Measurements from ENCODE around the gene LRRC57.

LRRC57 gene

GRCh38 chr15:42548249-42549031 is at the start of gene LRRC57, which contains the start of gene HAUS2:
TSS of gene LRRC57 (minus strand) at chr15:42548793. CDS start at chr15:42548434, 359 bp downstream.
TSS of gene HAUS2 (plus strand) at chr15:42548838. CDS start at chr15:42548873, 35 bp downstream.
- peak; percentile 89 for DNase-seq (ENCODE audit: low read depth)
- H3K4me3 ChIP-seq (ENCODE audit: low read depth, low read length) = peak within 1 kb of the TSS; percentile 92
- no peak for TF ChIP-seq CTCF (IDR thresholded peaks at IDR 0.05; ENCODE audit: insufficient read depth, low read depth, low read length, missing control alignments)

- H3K4me3 ChIP-seq (ENCODE audit: low read depth, low read length) = no peak overlapping the region
- no peak for DNase-seq (ENCODE audit: low read depth)
- no peak for TF ChIP-seq CTCF (IDR thresholded peaks at IDR 0.05; ENCODE audit: insufficient read depth, low read depth, low read length, missing control alignments)
Observed at GRCh38 chr15:42595626-42596240, 47.1 kb upstream of the LRRC57 start.

- DNase-seq (ENCODE audit: low read depth) = no peak
- TF ChIP-seq CTCF (IDR thresholded peaks at IDR 0.05; ENCODE audit: insufficient read depth, low read depth, low read length, missing control alignments) = no peak
- H3K4me3 ChIP-seq (ENCODE audit: low read depth, low read length) = no peak overlapping the region
Observed at GRCh38 chr15:42594095-42594494, 45.5 kb upstream of the LRRC57 start.

GRCh38 chr15:42593143-42593542 is 44.5 kb upstream of the LRRC57 start:
- TF ChIP-seq CTCF (IDR thresholded peaks at IDR 0.05; ENCODE audit: insufficient read depth, low read depth, low read length, missing control alignments) = no peak
- no peak overlapping the region for H3K4me3 ChIP-seq (ENCODE audit: low read depth, low read length)
- no peak for DNase-seq (ENCODE audit: low read depth)

- TF ChIP-seq CTCF (IDR thresholded peaks at IDR 0.05; ENCODE audit: insufficient read depth, low read depth, low read length, missing control alignments) = no peak
- H3K4me3 ChIP-seq (ENCODE audit: low read depth, low read length) = no peak overlapping the region
- no peak for DNase-seq (ENCODE audit: low read depth)
Observed at GRCh38 chr15:42592716-42593115, 44.1 kb upstream of the LRRC57 start.

GRCh38 chr15:42591238-42591934 is 42.8 kb upstream of the LRRC57 start:
- peak; percentile 20 for TF ChIP-seq CTCF (IDR thresholded peaks at IDR 0.05; ENCODE audit: insufficient read depth, low read depth, low read length, missing control alignments)
- DNase-seq (ENCODE audit: low read depth) = no peak

More at GRCh38 chr15:42591238-42591934, 42.8 kb upstream of the LRRC57 start:
- H3K4me3 ChIP-seq (ENCODE audit: low read depth, low read length) = no peak overlapping the region
